ENCODE data around the gene NLGN1. TPM values are rescaled to one million over a fixed set of nuclear protein-coding genes. Genes with fewer than 3 reads are reported as not detected.
A peak's percentile ranks its signal among the peaks of the same experiment; 100 is the strongest.

The NLGN1 gene
- total RNA-seq, 1 experiment from 2014 or later: 4.2 TPM

DNA sequence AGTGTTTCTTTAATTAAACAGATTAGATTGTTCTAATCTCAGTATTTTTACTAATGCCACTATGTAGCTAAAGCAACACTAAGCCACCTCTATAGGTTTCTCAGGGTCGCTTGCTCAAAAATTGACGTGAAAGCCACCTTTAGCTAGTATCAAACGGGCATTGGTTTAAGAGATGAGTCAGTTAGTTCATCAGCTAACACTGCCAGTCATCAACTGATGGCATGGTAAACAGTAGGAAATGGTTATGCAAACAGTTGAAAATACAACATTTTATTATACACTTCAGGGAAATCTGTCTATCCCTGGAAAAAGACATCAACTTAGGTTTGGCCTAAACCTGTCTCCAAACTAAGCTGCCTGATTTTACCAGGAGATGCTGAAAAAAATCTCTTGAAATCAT is 879.3 kb downstream of the NLGN1 start:
- no peak for DNase-seq (ENCODE audit: low read depth)

DNA sequence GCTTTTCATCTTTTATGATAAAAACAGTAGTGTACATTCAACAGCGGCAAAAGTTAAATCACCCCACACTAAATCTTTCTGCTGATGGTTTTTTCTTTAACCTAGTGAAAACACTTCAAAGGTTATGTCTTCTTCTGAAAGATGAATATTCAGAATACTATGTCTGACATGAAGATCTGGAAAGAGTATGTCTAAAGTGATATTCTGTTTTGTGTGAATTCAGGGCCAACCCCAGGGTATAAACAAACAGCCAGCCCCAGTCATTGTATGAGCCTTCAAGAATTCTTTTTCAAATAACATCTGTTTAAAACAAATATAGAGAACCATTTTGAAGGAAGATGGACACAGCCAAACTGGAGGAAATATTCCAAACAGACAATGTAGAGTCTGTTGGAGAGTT is 880.5 kb downstream of the NLGN1 start:
- DNase-seq (ENCODE audit: low read depth): no peak

DNA sequence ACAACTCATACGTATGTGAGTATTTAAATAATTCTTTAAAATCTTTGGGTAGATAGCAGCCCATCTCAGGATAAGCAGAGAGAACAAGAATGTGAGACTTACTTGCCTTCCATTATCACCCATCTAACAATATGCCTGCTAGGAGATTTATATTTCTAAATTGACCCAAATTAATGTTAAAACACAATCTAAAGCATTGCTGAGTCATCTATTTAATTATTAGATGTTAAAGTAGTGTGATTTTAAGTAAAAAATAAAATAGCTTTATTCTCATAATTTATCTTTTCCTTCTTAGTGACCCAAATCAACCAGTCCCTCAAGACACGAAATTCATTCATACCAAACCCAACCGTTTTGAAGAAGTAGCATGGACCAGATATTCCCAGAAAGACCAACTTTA is 882.6 kb downstream of the NLGN1 start:
- DNase-seq (ENCODE audit: low read depth): no peak

DNA sequence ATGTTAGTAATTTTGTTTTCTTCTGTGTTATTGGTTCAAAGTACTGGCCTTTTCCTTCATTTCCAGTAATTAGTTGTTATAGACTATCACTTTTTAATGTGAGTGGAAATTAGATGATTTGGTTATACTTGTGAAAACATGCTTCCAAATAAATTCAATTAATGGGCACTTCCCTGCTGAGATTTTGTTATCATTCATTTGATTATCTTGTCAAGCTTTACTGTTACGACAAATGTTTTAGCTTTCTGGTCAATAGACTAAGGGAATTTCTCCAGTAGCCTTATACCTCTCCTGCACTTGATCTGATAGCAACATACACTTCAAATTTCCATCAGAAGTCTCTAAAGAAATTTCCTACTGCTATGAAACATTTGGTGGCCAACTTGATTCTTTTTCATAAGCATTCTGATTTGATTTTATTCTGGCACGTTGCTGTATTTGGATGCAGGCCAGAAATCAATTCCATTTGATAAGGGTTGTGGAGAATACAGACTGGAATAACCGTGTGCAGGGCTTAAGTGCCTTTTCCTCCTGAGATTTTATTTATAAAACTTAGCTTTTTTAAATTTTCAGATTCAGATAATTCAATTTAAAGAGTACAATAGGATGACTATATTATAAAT is 887.8 kb downstream of the NLGN1 start:
- no peak for DNase-seq (ENCODE audit: low read depth)

DNA sequence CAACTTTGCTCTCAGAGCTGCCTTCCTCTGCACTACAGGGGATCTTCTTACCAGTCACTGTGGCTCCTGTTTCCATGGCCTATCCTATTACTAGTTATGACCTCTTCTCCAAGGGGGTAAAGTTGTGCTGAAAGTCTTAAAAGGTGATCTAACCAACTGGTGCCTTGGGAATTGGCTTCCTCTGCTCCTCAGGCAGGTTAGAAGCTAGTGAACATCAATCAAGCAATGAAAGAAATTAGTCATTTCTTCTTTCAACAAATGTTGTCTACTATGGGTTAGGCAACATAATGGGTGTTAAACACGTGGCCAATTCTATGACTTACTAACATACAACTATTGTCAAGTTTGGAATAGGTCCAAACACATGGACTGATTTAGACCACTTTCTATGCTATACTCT is 890.2 kb downstream of the NLGN1 start:
- no peak for DNase-seq (ENCODE audit: low read depth)

DNA sequence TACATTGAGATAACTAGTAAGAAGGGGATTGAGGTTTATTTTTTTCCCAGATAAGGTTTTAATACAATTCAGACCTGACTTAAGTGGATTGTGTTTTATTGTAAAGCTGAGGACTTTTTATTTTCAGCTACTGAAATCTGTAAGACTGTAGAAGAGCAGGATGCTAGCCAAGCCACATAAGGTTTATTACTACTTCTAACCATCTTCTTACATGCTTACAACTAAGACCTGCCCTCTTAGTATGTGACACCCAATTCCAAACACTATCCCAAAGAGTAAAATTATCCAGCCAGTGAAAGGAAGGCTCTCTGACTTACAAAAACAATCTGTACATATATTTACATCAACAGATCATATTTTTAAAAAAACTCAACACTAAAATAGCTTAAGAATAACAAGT is 897.1 kb downstream of the NLGN1 start:
- DNase-seq (ENCODE audit: low read depth): no peak

DNA sequence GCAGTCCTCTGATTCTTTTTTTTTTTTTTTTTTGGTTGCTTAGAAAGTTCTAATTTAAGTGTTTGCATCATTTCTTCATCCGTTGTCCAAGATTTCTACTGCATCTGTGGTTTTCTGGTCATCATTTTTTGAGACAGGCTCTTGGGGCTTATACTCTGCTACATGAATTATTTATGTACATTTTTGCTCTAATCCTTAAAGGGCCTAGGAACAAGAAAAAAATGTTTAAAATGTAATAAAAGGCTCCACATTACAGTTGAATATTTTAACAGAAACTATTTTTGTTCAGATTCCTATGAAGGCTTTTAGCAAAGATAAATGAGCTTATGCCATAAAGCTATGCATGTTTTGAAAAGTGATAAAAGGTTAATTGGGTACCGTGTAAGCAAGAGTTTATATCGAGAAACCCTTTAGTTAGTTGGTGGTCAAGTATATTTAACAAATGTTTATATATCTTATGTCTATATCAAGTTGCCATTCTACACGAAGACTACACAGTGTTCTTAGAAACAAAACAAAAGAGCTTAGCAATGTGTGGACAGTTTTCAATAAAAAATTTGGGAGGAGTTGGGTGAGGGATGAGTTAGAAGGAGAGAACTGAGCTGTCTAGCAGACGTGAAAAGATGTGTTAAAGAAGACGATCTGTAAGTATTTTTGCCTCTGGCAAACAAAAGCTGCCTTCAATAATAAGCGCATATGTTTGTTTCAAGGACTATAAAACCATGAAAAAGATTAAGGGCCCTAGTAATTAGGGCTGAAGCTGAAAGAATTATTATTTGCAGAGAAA is 898.0 kb downstream of the NLGN1 start:
- no peak for DNase-seq (ENCODE audit: low read depth)

DNA sequence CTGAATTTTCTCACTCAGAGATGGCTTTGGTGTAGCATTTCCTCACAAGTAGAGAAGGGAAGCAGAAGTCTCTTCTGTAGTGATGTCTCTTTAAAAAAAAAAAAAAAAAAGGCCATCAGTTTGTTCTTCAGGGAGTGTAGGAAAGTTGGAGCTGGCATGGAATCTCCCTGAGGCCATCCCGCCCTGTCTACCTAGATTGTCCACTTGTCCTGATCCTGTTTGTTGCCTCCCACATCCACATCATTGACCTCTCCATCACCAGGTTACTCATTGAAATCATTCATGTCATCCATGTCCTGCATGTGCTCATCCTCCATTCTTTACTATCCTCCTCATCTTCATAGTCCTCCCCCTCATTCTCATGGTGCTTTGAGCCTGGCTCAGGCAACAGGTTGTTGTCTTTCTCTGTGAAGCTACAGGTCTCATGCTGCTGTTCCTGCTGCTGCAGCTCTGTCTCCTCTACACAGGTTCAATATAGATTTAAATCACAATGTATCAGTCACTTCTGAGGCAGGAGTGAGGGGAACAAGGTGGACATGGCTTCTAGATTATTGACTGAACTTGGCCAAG is 905.3 kb downstream of the NLGN1 start:
- no peak for DNase-seq (ENCODE audit: low read depth)

DNA sequence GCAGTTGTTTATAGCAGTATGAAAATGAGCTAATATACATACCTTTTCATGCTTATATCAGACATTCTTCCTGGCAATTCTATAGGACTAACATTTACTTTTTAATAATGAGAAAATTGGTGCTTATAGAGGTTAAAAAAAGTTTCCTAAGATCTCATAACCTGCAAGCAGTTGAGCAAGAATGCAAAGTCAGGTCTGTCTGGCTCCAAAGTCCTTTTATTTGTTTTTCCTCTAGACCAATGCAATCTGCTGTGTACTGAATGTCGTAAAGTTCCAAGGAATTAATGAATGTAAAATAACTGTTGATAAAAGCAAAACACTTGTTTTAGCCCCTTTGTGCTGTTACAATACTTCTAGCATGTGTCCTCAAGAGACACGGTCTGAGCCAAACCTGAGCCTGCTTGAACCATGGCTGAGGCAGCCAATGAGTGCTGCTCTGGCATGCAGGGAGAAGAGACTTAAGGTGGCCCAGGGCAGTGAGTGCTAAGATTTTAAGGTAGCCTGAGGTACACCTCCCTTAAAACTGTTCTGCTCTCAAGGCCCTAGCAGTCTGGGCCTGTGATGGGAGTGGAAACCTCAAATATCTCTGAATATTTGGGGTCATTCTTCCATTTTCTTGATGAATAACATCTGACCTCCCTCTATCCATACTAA is 906.5 kb downstream of the NLGN1 start:
- DNase-seq (ENCODE audit: low read depth): no peak

DNA sequence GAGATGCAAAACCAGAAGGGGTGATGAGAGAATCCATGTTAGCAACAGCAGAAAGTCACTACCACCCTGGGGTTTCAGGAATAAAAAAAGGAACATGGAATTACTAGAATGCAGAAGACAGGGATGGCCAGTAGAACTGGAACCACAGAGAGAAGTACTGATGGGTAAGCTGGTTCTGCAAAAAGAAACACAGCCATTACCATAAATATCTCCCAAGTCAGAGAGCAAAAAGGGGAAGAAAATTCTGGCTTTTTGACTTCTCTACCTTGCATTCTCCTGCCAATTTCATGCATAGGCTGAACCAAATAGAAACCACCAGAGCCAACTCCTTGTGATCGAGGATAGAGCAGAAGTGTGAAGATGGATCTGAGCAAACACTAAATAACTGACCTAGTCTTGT is 911.2 kb downstream of the NLGN1 start:
- no peak for DNase-seq (ENCODE audit: low read depth)

DNA sequence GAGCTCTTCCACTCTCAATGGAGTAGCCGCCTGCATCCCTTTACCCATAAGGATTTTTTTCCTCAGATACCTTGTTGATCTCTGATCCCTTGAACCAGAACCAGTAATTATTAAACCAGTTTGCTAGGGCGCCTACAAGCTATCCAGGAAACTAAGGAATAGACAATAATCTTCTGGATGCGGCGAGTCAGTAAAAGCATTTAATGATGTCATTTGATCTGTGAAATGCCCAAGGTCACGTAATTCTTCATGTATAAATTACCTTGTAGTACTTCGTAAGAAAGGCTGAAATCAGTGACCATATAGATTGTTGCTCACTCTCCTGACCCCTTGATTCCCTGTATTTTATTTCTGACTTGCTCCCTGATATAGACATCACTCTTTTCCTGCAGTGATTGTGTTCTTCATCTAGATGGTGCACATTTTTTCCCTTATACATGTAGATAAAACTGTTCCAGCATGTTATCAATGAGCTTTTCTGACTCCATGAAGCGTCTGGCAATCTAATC is 913.0 kb downstream of the NLGN1 start:
- no peak for DNase-seq (ENCODE audit: low read depth)

DNA sequence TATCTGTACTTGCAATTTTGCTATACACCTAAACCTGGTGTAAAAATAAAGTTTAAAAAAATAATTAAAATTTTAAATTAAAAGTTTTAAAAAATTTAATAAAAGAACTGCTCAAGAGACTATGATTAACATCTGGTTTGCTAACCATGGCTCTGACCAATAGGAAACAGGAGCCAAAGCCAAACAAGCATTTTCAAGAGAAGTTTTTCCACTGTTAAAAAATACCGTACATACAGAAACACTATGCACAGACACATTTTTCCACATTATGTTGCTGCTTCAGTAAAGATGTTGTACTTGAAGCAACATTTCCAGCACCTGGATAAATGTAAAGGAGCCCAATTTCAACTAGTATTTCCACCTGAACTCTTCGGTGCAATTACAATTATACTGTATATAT is 917.7 kb downstream of the NLGN1 start:
- no peak for DNase-seq (ENCODE audit: low read depth)

DNA sequence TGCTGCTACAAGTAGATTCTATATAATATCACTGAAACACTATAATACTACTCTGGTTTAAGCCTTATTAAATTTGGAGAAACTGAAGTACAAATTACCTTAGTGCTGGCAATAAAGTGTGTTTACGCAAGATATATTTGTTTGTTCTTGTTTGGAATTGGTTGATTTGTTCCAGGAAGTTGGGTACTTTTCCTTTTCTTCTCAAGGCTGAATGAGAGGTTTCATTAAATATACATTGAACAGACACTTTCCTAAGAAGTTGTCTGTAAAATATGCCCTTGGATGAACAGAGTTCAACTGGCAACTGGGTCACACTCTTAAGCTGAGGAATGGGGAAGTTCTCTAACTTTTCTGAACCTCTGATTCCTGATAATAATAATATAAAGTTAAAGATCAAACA is 919.5 kb downstream of the NLGN1 start:
- no peak for DNase-seq (ENCODE audit: low read depth)

DNA sequence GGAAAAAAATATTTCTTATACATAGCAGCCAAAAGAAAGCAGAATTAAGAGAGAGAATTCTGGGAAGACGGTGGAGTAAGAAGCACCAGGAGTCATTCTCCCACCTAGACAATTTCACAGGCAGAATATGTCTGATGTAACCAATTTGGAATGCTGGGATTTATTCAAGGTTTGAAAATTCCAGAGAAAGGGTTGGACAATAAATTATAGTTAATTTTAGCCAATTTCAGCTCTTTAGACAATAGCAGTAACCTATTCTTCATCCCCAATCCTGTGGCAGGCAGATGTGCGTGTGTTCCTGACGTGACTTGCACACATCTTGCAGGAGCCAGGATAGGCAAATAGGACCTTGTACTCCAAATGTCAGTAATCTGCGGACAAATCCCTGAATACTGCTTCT is 920.6 kb downstream of the NLGN1 start:
- peak; percentile 58 for DNase-seq (ENCODE audit: low read depth)

DNA sequence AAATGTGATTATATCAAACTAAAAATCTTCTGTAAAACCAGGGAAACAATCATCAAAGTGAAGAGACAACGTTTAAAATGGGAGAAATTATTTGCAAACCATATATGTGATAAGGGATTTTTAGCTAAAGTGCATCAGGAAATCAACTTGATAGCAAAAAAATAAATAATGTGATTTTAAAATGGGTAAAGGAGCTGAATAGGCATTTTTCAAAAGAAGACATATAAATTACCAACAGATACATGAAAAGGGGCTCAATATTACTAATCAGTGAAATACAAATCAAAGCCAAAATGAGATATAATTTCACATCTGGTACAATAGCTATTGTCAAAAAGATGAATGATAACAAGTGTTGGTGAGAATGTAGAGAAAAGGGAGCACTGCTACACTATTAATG is 924.0 kb downstream of the NLGN1 start:
- DNase-seq (ENCODE audit: low read depth): no peak

DNA sequence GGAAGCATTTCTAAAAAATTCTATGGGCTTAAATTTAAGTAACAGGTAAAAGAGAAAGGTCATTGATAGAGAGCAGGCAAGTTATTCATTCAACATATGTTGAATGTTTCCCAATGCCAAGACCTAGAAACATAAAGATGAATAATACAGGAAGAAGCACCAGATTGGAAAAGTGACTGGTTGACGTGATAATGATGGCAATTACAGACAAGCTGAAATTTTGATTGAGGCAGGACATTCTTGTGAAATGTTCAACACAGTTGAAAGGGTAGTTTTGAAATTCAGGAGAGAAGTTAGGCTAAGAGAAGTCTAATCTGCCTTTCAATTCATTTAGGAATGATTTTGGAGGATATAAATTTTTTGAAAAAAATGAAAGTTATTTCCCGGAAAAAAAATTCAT is 925.2 kb downstream of the NLGN1 start:
- no peak for DNase-seq (ENCODE audit: low read depth)

DNA sequence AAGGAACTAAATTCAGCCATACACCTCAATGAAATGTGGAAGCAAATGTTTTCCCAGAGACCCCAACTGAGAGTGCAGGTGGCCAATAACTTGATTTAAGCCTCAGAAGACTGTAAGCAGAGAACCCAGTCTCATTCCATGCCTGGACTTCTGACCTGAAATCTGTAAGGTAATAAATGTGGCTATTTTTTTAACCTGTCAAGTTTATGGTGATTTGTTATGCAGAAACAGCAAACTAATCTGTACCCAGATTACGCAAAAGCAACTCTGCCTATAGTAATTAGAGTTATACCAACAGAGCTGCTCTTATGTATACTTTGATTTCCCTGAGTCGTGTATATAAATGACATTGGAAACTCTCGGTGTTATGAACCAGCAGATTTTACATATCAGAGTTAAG is 927.6 kb downstream of the NLGN1 start:
- DNase-seq (ENCODE audit: low read depth): no peak

DNA sequence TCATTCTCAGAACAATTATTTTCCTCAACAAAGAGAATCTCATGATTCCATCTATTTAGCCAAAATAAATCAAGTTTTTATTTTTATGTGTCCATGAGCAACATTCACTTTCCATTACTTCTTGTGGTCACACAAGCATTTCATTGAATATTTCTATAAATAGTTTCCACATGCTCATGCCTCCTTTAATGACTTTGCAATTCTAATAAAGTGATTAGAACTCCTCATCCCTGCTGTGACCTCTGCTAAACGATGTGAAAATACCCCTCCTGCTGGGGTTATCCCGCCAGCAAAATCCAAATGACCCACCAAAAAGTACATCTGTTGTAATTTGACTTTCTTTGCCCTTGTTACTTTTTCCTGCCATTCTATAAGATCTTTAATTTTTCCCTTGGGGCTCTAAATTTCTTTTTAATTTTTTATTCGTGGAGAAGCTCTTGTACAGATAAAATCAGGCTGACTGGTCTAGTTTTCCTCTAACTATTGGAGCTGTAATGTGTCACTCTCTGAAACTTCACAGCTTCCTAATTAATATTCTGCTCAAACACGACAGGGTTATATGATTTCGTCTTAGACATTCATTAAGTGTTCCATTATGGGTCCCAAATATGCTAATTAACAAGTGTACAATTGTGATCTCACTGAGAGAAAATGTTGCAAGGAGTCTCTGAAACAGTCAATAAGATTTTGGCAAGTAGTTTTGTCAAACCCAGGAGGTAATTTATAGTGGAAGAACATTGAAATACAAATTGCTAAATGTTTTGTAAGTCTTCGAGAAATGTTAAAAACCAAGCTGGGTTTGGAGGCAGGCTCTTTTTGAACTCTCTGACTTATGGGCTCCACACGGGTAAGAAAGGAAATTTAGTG is 928.5 kb downstream of the NLGN1 start:
- DNase-seq (ENCODE audit: low read depth): peak; percentile 57

DNA sequence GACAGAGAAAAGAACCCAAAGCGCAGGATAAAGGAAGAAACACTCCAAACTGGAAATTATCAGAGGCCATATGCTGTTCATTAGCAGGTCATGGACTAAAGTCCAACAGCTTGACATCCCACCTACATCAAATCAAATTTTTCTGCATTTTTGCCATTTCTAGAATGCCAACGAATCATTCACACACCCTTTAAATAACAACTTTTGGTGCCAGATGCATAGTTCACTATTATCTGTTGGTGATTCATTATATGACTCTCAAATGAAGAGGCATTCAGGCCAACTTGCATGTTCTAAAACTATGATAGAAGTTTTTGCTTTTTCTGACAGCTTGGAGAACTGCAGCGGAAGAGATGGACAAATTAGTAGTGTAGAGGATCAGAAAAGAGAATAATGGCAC is 931.8 kb downstream of the NLGN1 start:
- peak; percentile 48 for DNase-seq (ENCODE audit: low read depth)

DNA sequence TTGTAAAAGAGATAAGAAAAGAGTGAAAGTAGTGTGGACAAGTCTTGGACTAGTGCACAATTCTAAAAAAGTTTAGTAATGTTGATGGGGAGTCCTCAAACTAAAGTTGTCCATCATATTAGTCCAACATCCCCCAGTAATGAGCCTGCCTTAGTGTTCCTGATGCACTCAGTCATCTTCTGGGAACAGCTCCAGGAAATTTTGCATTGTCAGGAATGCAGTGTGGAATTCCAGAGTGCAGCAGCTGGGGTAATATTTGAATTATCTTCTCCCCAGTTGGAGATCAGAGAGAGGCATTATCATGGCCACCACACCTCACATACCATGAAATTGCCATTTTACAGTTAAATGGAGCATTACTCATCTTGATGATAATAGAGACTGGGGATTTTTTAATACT is 932.8 kb downstream of the NLGN1 start:
- DNase-seq (ENCODE audit: low read depth): peak; percentile 89

DNA sequence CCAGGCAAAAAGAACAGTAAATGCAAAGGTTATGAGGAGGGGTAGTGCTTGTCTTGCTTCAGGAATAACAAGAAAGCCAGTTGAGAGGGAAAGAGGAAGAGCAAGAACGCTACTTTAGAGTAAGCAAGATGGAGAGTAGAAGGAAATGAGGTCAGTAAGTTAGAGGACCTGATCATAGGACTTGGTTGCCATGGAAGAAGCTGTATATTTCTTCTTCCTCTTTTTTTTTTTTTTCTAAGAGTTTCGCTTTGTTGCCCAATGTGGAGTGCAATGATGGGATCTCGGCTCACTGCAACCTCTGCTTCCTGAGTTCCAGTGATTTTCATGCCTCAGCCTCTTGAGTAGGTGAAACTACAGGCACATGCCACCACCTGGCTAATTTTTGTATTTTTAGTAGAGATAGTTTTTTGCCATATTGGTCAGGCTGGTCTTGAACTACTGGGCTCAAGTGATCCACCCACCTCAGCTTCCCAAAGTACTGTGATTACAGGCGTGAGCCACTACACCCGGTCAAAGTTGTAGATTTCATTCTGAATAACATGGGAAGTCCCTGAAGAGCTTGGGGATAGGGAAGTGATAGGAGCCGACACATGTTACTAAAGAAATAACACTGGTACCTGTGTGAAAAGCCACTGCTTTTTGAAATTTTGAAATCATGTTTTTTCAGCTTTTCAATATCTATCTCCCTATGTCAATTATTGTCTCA is 933.7 kb downstream of the NLGN1 start:
- DNase-seq (ENCODE audit: low read depth): no peak

Measured in M059J (cell line).